Endothelial cell of umbilical vein (primary cell): ENCODE measurements around the gene DAB2IP. TPM values are rescaled to one million over a fixed set of nuclear protein-coding genes. Genes with fewer than 3 reads are reported as not detected.

Experiments
- BruUV-seq: library from RNA; stranded (reverse); fragments of 400-500 nt; replicated peaks from 2 replicates; lab custom pipeline; 2021; lab: Mats Ljungman, UMichigan
- CTCF ChIA-PET: fragments of 300-600, 350-600 bp; sonication (Branson Sonifier 250); formaldehyde crosslinking; loops from one replicate; lab custom pipeline; 2021; ENCODE audit warnings: antibody characterized with exemption, inconsistent platforms; lab: Charles Lee
- POLR2A ChIA-PET: fragments of 300-600, 350-600 bp; sonication (Branson Sonifier 250); formaldehyde crosslinking; loops from one replicate; lab custom pipeline; 2021; ENCODE audit warnings: antibody characterized with exemption, inconsistent platforms; lab: Charles Lee
- DNase-seq: peaks from one replicate; pipeline ENCODE4 v3.0.0-alpha.2; 2011; ENCODE audit warnings: low read depth, low spot score
- FAIRE-seq: peaks from 2 replicates; lab custom pipeline; 2011; peaks lifted over from hg19 to GRCh38; lab: Jason Lieb, UNC
- H2AFZ ChIP-seq: 2 replicates; pipeline ENCODE4 v1.6.0; 2012; ENCODE audit warnings: low read depth, low read length, control low read depth, inconsistent platforms
- H3K27ac ChIP-seq: 2 replicates; pipeline ENCODE4 v1.5.1; 2011; ENCODE audit warnings: low read depth, mild to moderate bottlenecking, control low read depth, low read length, moderate library complexity; ENCODE audit not compliant: insufficient read depth
- H3K27me3 ChIP-seq, 2 experiments: 2 replicates each; pipeline versions ENCODE4 v1.6.0 to v1.6.1; 2011; ENCODE audit warnings: low read length in 2 of 2, mixed read lengths in 1 of 2; ENCODE audit not compliant: control insufficient read depth in 2 of 2, insufficient read depth in 2 of 2
- H3K36me3 ChIP-seq, 2 experiments: 2 replicates in 1 of 2; 3 replicates in 1 of 2; pipeline ENCODE4 v1.5.1; 2011; ENCODE audit warnings: low read length in 2 of 2, mild to moderate bottlenecking in 1 of 2, moderate library complexity in 1 of 2; ENCODE audit not compliant: control insufficient read depth in 2 of 2, insufficient read depth in 2 of 2; ENCODE audit errors: extremely low read depth in 1 of 2
- H3K4me1 ChIP-seq: 3 replicates; pipeline ENCODE4 v1.5.1; 2011; ENCODE audit warnings: mild to moderate bottlenecking, low read length; ENCODE audit not compliant: control insufficient read depth, insufficient read depth; ENCODE audit errors: extremely low read depth
- H3K4me2 ChIP-seq: 2 replicates; pipeline ENCODE4 v1.6.1; 2011; ENCODE audit warnings: low read length, control low read depth, mixed read lengths; ENCODE audit not compliant: insufficient read depth
- H3K4me3 ChIP-seq, 3 experiments: fragments of 200-600 bp in 1 of 3; sonication (generic), shearing (Covaris generic) in 1 of 3; replicated peaks in 1 of 3; 2 replicates each; pipeline ENCODE4 v1.5.1; 2011 to 2016; ENCODE audit warnings: control low read depth in 3 of 3, low read length in 3 of 3, mild to moderate bottlenecking in 2 of 3, inconsistent platforms in 1 of 3, low read depth in 1 of 3, moderate library complexity in 1 of 3; ENCODE audit not compliant: insufficient read depth in 1 of 3
- H3K79me2 ChIP-seq: 2 replicates; pipeline ENCODE4 v1.6.0; 2012; ENCODE audit warnings: low read length, inconsistent platforms; ENCODE audit not compliant: control insufficient read depth, insufficient read depth
- H3K9ac ChIP-seq: replicated peaks from 2 replicates; pipeline ENCODE3; 2011; ENCODE audit warnings: low read length, control low read depth; ENCODE audit not compliant: insufficient read depth; ENCODE audit errors: extremely low read depth
- H3K9me1 ChIP-seq: replicated peaks from 3 replicates; pipeline ENCODE4 v1.6.0; 2011; ENCODE audit warnings: mild to moderate bottlenecking, low read length; ENCODE audit not compliant: control insufficient read depth, insufficient read depth; ENCODE audit errors: extremely low read depth
- H3K9me3 ChIP-seq: replicated peaks from 2 replicates; pipeline ENCODE4 v1.5.1; 2012; ENCODE audit warnings: low read length, inconsistent platforms; ENCODE audit not compliant: control insufficient read depth, insufficient read depth
- H4K20me1 ChIP-seq: replicated peaks from 2 replicates; pipeline ENCODE3; 2011; ENCODE audit warnings: mild to moderate bottlenecking, low read length; ENCODE audit not compliant: control insufficient read depth, insufficient read depth; ENCODE audit errors: extremely low read depth
- CTCF ChIP-seq, 2 donors: IDR thresholded peaks; 1 replicate in 1 of 2; 2 replicates in 1 of 2; pipeline ENCODE4 v1.5.1; 2011; ENCODE audit warnings: low read length in 2 of 2, mild to moderate bottlenecking in 2 of 2, moderate library complexity in 2 of 2, control low read depth in 1 of 2, inconsistent platforms in 1 of 2, low read depth in 1 of 2; ENCODE audit not compliant: insufficient read depth in 1 of 2; ENCODE audit errors: extremely low read depth in 1 of 2
- EZH2 ChIP-seq: IDR thresholded peaks from 2 replicates; pipeline ENCODE4 v1.6.1; 2012; ENCODE audit warnings: borderline replicate concordance, low read depth, mild to moderate bottlenecking, moderate library complexity, low read length, inconsistent platforms; ENCODE audit not compliant: severe bottlenecking
- FOS ChIP-seq: IDR thresholded peaks from 2 replicates; pipeline ENCODE4 v1.6.1; 2011; ENCODE audit warnings: mild to moderate bottlenecking, low read length, moderate library complexity, borderline replicate concordance; ENCODE audit not compliant: insufficient read depth
- GATA2 ChIP-seq: IDR thresholded peaks from 2 replicates; pipeline ENCODE4 v1.7.0; 2011; ENCODE audit warnings: low read depth, mild to moderate bottlenecking, moderate library complexity, mixed read lengths, low read length; ENCODE audit not compliant: insufficient read length, insufficient read depth
- JUN ChIP-seq: IDR thresholded peaks from 2 replicates; pipeline ENCODE4 v1.6.1; 2011; ENCODE audit warnings: borderline replicate concordance, low read depth; ENCODE audit not compliant: insufficient read length, insufficient read depth
- MYC ChIP-seq: IDR thresholded peaks from one replicate; pipeline ENCODE4 v1.6.1; 2011; ENCODE audit warnings: mild to moderate bottlenecking, low read depth, low read length
- POLR2A ChIP-seq: IDR thresholded peaks from 2 replicates; pipeline ENCODE4 v1.6.1; 2012; ENCODE audit warnings: low read depth, mild to moderate bottlenecking, control low read depth, low read length
- POLR2AphosphoS5 ChIP-seq: IDR thresholded peaks from 2 replicates; pipeline ENCODE4 v1.6.1; 2012; ENCODE audit warnings: low read depth, mild to moderate bottlenecking, control low read depth, low read length, moderate library complexity; ENCODE audit not compliant: insufficient read depth
- dilution Hi-C: fragments of 300-500 bp; cut with MboI; formaldehyde crosslinking; loops from one replicate; pipeline ENCODE4 v1.15.0; 2019; ENCODE audit warnings: low sequenced_read_pairs; ENCODE audit not compliant: extremely low pct_ligation_motif_present
- intact Hi-C: fragments of 100-400 bp; cut with micrococcal nuclease; formaldehyde crosslinking; loops from one replicate; pipeline ENCODE4 v1.10.0; 2022
- polyA plus RNA-seq, 4 experiments: library from polyadenylated mRNA; depleted of rRNA in 3 of 4; stranded (reverse) in 3 of 4; unstranded in 1 of 4; fragments of >200 nt; gene quantifications; 2 replicates each; pipeline versions ENCODE4 v1.2.1 to v1.2.3, GENCODE V29; 2011 to 2012; ENCODE audit warnings: missing spikeins in 1 of 4
- total RNA-seq: library from RNA; stranded (reverse); gene quantifications from 2 replicates; pipeline ENCODE4 v1.2.3, GENCODE V29; 2021
- TF ChIP-seq, protein P1 (sequence below): IDR thresholded peaks from 2 replicates; pipeline ENCODE4 v1.6.1; 2011; ENCODE audit not compliant: insufficient read depth, insufficient read length

Gene DAB2IP
- total and polyA plus RNA-seq, 2 donors (not counting 3 experiments of a cell fraction or from before 2014, with no cell fraction given): 29.2 to 53.6 TPM

DNA sequence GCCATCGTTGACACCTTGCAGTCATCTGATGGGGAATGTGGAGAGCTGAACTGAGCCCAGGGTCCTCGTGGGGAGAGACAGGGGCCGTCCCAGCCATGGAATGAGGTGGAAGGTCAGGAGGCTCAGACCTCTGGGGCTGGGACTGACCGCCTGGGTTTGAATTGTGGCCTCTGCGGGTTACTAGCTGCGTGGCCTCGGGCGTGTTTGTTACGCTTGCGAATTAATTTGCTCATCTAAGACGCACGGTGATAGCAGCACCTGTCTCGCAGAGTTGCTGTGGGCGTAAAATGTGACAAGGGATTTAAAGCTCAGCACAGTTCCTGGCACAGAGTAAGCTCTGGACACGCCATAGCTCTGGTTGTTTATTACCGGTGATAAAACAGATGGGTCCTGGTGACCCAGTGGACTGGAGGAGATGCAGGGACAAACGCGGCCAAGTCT lies 19.4 kb upstream of the DAB2IP start:
- Histone ChIP-seq H3K27ac (no peak overlapping the region), H2AFZ (no peak overlapping the region), H3K27me3 (no peaks in the 10 kb centered on the region), H3K36me3 (no peaks in the 10 kb centered on the region), H4K20me1 (no peaks in the 10 kb centered on the region), H3K4me2 (no peak overlapping the region), H3K9ac (no peak overlapping the region), H3K9me3 (no peaks in the 10 kb centered on the region), H3K4me1 (peaks cover 5% of the 10 kb centered on the region), H3K79me2 (no peaks in the 10 kb centered on the region), H3K4me3 (no peak overlapping the region), H3K9me1 (no peaks in the 10 kb centered on the region)
- CTCF ChIA-PET: interaction anchor here (0.7 to 1.8 kb wide), 8 partner anchors 9 to 493 kb away, joined by 3 to 9 read pairs (median 4); partner anchors contain the start of gene DAB2IP
- DNase-seq (no peak), FAIRE-seq (no peak)
- no peak for TF ChIP-seq CTCF (IDR thresholded peaks at IDR 0.05; ENCODE audit: extremely low read depth in 1 of 2, insufficient read depth in 1 of 2, low read depth in 1 of 2, low read length in 2 of 2)
- no peak for TF ChIP-seq FOS
- TF ChIP-seq POLR2AphosphoS5: no peak
- no peak for TF ChIP-seq EZH2
- TF ChIP-seq, protein P1, sequence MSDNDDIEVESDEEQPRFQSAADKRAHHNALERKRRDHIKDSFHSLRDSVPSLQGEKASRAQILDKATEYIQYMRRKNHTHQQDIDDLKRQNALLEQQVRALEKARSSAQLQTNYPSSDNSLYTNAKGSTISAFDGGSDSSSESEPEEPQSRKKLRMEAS: no peak
- no peak for TF ChIP-seq MYC
- no peak for TF ChIP-seq GATA2
- TF ChIP-seq POLR2A: no peak
- no peak for TF ChIP-seq JUN
- no TSS peak for BruUV-seq
- intact Hi-C loops (no loop called here), dilution Hi-C loops (no loop called here)
- POLR2A ChIA-PET: interaction anchor here (0.8 kb wide), 1 partner anchor 12 kb away, joined by 5 read pairs; no protein-coding TSS in a partner anchor
